NCI-H146 (cell line): Measurements from ENCODE around the gene AKAP13.
"Not testable (repeated sequence)": the region's sequence is repeated elsewhere in the genome, so short reads cannot be mapped to it uniquely, and the experiment has no call there.

ENCODE experiments used
- DNase-seq: peaks from one replicate; lab custom pipeline; 2025; lab: John Stamatoyannopoulos, UW

Gene AKAP13

GRCh38 chr15:85480923-85481322, 100.5 kb downstream of the AKAP13 start:
- DNase-seq, result no peak

GRCh38 chr15:85481543-85481942, 101.1 kb downstream of the AKAP13 start:
- not testable (repeated sequence) for DNase-seq

DNA sequence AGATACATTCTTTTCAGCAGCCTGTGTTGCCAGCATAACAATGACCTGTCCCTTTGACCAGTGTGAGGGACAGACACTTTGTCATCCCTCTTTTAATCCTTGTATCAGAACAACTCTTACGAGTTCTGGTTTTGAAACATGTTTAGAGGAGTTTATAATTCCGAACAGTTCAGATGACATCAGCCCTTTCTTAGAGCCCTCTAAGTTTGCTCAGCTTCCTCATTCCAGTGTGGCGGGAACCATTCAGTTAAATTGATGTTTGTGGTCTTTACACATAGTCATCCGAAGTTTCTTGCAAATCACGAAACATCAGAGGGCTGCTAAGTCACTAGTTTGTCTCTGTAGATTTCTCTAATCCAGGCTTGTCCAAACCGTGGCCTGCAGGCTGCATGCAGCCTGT, 102.5 kb downstream of the AKAP13 start:
- DNase-seq, result no peak

DNA sequence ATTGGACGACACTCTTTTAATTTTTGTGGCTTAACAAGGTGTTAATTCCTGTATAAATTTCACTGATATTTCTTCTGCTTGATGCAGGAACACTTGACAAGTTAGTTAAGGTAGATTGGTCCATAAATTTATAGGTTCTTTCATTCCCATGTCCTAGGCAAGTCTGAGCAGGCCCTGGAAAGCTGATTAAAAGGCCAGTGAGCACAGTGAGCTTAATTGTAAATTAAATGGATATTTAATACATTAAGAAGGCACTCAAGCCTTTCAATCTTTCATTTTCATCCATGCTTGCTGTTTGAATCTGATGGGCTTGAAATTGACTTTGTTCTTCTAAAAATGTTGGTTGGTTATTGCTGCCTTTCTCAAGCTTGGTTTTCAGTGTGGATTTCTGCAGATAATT, 103.6 kb downstream of the AKAP13 start:
- not testable (repeated sequence) for DNase-seq

GRCh38 chr15:85484923-85485322, 104.5 kb downstream of the AKAP13 start:
- DNase-seq, result not testable (repeated sequence)

DNA sequence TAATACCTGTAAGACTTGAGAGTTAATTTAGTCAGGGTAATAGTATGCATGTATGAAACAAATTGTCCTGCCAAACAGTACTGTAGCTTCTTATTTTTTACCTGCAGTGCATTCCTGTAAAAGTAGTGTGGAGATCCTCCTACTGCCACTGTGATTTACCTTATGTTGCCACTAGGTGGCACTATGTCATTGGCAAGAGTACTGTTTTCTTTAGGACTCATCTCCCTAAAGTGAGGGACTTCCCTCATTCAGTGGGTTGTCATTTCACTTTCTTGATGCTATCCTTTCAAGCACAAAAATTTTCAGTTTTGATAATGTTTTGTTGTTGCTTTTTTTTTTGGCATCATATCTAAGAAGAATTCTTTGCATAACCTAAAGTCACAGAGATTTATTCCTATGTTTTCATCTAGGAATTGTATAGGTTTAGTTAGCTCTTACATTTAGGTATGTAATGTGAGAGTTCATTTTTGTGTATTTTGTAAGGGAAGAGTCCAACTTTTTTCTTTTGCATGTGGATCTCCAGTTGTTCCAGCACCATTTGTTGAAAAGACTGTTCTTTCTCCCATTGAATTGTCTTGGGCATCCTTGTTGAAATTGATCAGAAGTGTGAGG, 105.7 kb downstream of the AKAP13 start:
- peak; percentile 57 for DNase-seq

GRCh38 chr15:85487796-85488195, 107.4 kb downstream of the AKAP13 start:
- DNase-seq, result not testable (repeated sequence)

DNA sequence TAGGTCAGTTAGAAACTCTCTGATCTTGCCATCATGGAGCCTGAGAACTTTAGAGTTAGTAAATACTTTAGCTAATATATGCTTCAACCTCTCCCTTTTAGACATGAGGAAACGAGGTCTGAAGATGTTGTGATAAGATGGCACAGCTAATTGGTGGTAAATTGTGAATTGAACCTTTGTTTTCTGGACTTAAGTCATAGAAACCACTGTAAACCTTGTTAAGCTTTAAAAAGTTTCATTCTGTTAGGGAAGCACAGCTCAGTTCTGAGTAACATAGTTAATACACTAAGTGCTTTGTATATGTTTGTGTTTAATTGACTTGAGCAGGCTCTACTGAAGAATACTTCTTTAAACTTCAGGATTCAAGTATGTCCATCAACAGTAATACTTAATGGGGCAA, 108.6 kb downstream of the AKAP13 start:
- no peak for DNase-seq

DNA sequence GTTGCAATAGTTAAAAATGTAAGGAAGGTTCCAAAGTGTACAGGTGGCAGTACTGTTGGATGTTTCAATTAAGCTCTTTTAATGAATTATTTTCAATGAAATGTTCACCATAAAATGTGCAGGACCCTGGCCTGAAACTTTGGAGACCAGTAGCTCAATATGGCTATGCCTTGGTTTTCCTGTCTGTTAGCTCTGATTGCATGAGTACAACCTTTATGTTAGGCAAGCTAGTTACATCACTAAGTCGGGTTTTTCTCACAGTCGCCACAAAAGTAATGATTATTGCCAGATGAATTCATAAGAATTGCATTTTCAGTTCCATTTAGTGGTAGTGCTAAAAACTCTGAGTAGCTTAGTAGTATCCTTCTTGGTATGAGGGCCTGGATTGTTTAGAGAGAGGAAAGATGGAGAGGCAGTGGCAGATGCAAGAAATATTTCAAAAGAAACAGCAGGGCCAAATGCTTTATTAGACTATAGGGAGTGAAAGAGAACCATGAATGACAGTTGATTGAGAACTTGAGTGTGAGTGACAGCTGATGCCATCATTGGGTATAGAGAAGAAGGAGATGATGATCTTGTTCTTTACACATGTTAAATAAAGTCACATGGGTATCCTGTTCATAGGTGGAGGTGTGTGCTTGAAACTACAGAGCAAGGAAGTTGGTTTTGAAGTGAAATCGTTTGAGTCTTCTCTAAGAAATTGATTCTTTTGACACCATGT, 109.5 kb downstream of the AKAP13 start:
- no peak for DNase-seq

DNA sequence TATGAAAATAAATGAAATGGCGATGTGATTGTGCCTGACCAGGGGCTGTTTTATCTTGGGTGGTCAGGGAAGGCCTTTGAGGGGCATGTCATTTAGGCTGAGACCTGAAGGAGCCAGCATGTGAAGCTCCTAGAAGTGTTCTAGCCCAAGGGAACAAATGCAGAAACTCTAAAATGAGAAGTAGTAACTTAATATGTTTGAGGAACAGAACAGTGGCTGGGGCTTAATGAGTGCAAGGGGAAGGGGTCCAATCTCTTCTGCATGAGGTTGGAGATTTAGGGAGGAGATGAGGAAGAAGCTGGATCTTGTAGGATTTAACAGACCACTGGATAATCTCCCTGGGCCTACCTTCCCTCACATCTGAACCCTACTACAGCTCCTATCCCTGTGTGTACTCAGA, 110.5 kb downstream of the AKAP13 start:
- DNase-seq, result no peak

DNA sequence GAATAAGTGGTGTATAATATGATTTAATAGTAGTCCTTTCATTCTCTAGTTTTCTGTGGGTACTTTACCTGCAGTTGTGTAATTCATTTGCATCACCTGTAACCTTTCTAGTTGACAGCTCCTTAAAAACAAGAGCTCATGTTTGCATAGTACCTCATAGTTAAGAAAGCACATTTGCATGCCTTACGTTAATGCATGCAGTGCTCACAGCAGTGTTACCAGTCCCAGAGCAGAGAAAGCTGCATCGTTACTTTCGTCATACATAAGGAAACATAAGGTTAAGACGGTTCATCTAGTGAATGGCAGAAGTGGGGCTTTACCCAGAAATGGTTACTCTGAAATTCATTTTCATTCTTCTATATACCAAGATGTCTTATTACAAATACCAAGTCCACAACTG, 111.3 kb downstream of the AKAP13 start:
- no peak for DNase-seq

DNA sequence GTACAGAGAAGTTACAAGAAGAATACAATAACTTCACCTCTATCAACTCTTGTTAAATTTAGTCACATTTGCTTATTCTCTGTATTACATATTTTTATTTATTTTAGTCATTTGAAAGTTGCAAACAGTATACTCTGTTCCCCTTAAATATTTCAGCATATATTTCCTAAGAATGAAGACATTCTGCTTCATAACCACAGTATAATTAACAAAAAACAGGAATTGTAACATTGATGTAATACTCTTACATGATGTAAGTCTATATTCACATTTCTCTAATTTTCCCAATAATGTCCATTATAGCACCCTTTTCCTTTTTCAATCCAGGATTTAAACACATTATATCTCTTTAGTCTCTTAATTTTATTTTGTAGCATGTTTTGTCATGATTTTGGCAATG, 112.0 kb downstream of the AKAP13 start:
- DNase-seq, result no peak

DNA sequence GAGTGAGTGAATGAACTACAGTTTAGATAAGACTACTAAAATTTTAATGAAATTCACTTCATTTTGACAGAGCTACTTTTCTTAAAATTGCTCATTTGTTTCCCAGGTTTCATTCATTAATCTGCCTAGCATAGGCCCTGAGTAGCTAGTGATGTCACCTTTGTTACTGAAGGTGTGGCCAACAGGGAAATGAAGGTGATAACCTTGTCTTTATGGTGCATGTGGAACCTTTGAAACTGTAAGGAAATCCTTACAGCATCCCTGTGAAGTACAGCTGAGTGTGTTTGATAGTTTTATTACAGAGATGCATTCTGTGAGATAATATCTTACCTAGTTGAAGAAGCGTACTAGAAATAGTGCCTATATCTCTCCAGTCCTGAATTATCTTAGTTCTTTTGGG, 112.9 kb downstream of the AKAP13 start:
- DNase-seq, result no peak

DNA sequence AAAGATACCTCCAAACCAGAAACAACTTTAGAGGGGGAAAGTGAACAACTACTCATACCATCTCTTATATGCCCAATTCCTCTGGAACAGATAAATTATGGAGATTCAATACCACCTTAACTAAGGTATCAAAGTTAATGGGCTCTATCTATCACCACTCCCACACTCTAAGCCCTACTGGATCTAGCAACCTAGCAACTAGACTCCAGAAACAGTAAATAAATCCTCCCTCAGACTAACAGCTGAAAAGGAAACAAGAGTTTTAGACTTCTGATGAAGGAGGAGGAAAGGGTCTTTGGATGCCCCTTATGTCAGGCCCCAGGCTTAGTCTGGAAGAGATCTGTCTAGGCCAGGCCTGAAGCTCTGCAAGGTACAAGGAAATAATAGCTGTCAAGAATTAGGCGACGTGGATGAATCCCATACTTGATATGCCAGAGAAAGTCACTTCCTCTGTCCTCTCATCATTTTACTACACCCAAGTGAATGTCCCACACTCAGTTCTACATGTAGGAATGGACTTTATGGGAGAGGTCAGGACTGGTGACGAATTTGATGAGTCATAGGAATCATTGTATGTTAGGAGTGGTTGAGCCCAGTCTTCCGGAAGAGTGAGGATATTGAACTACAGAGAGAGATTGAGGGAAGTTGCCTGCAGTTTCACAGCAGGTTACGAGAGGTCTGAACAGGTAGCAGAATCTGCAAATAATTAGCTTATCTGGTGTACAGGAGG, 113.8 kb downstream of the AKAP13 start:
- peak; percentile 8 for DNase-seq

DNA sequence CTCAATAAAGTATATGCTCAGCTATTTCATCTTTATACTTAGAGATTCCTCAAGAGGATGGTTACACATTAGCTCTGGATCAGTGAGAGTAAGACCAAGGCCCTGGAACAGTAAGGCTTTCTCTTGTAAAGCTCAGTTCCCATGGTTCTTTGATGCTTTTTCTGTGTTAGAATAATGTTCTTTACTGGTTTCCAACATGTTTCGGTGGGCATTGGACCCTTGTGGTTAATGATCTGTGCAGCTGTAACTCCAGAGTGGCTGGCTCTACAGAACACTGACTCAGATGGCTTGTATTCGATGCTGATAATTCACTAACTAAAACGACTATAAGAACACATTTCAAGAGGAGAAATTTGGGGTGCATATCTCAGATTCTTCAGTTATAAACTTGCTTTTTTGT, 114.7 kb downstream of the AKAP13 start:
- no peak for DNase-seq

GRCh38 chr15:85495544-85495943, 115.1 kb downstream of the AKAP13 start:
- DNase-seq, result no peak

GRCh38 chr15:85496151-85496550, 115.7 kb downstream of the AKAP13 start:
- no peak for DNase-seq

DNA sequence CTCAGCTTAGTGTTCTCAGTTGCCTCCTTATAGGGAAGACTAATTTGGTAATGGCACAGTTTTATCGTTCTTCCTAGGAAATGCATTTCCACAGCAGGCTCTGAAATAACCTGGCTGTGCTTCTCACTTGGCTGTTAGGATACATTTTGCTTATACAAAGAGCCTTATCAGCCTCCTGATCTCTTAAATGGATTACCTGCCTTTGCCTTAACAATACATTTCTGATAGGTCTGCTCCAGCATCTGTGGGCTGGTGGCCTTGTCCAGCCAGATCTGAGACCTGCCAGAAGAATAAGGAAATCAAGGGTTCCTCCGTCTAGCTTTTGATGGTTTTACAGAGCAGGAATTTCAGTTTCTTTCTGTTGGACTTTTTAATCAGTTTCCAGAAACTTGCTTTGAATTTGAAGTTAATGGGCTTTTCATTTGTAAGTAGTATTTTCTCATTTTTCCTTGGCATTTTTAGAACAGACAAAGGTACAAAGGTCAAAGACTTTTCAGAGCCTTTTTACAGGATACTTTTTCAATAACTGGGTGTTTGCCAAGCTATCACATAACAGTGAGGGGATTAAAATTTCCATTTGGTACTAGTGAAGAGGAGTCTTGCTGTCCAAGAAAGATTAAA, 116.3 kb downstream of the AKAP13 start:
- peak; percentile 59 for DNase-seq

DNA sequence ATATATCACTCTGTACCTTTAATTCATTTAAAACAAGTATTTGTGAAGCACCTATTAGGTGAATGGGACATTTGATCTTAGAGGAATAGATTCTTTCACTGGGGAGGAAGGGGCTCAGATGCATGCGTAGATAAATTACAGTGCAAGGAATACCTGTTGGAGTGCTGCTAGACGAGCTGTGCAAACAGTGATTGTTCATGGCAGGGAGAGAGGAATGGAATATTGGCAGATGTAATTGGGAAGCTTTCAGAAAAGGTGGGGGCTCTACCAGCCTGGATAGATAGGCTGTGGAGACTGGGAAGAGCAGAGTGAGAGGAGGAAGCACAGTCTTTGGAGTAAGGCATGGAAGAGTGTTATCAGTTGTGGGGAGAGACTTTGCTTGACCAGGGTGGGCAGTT, 116.8 kb downstream of the AKAP13 start:
- DNase-seq, result peak; percentile 63

- DNase-seq, result no peak
Measured at GRCh38 chr15:85498471-85498870, 118.1 kb downstream of the AKAP13 start.

DNA sequence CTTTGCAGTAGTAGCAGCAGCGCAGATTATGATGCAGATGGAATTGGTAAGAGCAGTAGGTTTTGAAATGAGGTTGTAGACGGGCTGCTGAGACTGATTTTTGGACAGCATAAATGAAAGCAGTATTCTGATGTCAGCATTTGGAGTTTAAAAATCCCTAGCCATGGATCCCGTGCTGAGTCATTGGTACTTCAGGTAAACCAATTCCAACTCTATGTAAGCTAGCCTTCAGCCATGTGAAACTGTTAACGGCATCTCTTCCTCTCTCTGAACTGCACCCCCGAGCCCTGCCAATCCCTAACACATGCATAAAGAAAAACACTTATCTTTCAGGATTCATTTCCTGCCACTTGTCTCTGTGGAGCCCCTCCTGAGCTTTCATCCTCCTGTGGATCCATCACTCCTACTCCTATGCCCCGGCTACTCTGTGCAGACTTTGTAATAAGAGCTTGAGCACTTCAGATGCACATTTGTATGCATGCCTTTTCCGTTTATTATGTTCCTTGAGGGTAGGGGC, 119.0 kb downstream of the AKAP13 start:
- DNase-seq, result no peak

DNA sequence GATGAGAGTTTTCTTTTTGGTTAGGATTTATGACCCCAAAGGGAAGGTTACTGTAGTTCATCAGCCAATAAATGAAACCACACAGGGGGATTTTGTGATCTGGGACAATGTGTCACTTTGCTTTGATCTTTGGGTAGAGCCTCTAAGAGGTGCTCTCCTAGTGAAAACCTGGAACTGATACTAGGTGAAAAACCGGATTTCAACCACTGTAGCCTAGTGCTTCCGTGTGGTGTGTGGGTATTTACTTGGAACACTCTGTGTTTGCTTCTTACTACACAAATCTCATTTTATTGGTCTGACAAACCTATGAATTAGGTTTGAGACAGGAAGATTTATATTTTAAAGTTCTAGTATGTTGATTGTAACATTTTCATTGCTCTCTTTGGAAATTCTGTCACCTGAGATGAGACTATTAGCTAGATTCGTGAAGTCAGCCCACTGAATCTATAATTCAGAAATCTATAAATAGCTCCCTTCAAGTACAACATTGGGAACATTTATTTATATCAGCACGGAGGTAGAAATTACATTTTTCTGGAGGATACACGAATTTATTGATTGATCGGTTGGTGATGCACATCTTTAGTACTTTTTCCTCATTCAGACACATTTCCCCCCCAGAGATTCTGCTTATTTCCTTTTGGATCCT, 119.8 kb downstream of the AKAP13 start:
- DNase-seq, result no peak
